Urinary bladder (tissue), 2 donors: Measurements from ENCODE around the gene RFPL2. TPM values are rescaled to one million over a fixed set of nuclear protein-coding genes. Genes with fewer than 3 reads are reported as not detected.

Experiments used
- polyA plus RNA-seq: library from polyadenylated mRNA; stranded (reverse); fragments of 200-250 nt; gene quantifications from one replicate; pipeline ENCODE4 v1.2.3, GENCODE V29; 2013
- small RNA-seq: library from RNA; depleted of rRNA; stranded (forward); fragments of <200 nt; gene quantifications from one replicate; pipeline ENCODE3, GENCODE V24; 2014
- total RNA-seq: library from RNA; depleted of rRNA; stranded (reverse); fragments of >200 nt; gene quantifications from one replicate; pipeline ENCODE4 v1.2.3, GENCODE V29; 2014
- donor health status: healthy.

RFPL2 gene
- total and polyA plus RNA-seq, 2 donors = not detected

Small RNAs within 50 kb of the gene (small RNA-seq; reads per million reads assigned to genes)
- gene RF02171 = not detected

Other genes with a start within 250 kb of the RFPL2 start
- 0.05 TPM for gene SLC5A1, start 161.8 kb downstream of the RFPL2 start, total RNA-seq
- not detected for gene SLC5A1, start 161.8 kb downstream of the RFPL2 start, polyA plus RNA-seq
- gene C22orf42, start 45.8 kb downstream of the RFPL2 start, total RNA-seq = not detected
- not detected for gene C22orf42, start 45.8 kb downstream of the RFPL2 start, polyA plus RNA-seq
- gene SLC5A4, start 50.3 kb upstream of the RFPL2 start, total RNA-seq = 3.4 TPM
- 0.72 TPM for gene SLC5A4, start 50.3 kb upstream of the RFPL2 start, polyA plus RNA-seq
- gene RFPL3, start 152.8 kb upstream of the RFPL2 start, total RNA-seq = not detected
- not detected for gene RFPL3, start 152.8 kb upstream of the RFPL2 start, polyA plus RNA-seq
- gene RTCB, start 207.2 kb upstream of the RFPL2 start, total RNA-seq = 69.5 TPM
- gene RTCB, start 207.2 kb upstream of the RFPL2 start, polyA plus RNA-seq = 59.9 TPM